GM13977 (cell line): ENCODE results near the gene SAXO1.
"Not testable (repeated sequence)": the region's sequence is repeated elsewhere in the genome, so short reads cannot be mapped to it uniquely, and the experiment has no call there.

Experiments
- DNase-seq: peaks from one replicate; pipeline ENCODE4 v3.0.0; 2012; ENCODE audit warnings: low spot score
- CTCF ChIP-seq: IDR thresholded peaks from 2 replicates; pipeline ENCODE4 v1.5.1; 2012; ENCODE audit warnings: mild to moderate bottlenecking, control low read depth; ENCODE audit not compliant: insufficient read depth; ENCODE audit errors: extremely low read depth, missing control alignments
- in situ Hi-C: fragments of 300-500 bp; cut with MboI; formaldehyde crosslinking; loops from one replicate; pipeline ENCODE4 v1.12.0; 2022; ENCODE audit warnings: low sequenced_read_pairs, low pct_unique_long_range_greater_than_20kb, mixed read lengths, inconsistent platforms; ENCODE audit not compliant: unreplicated experiment

SAXO1 gene

GRCh38 chr9:19027825-19028224, 5.2 kb downstream of the SAXO1 start:
- DNase-seq, result no peak
- no peak for TF ChIP-seq CTCF
- in situ Hi-C loops, result loop anchor here (25.0 kb wide), 1 partner anchor 766 kb away; no protein-coding TSS in a partner anchor

- no peak for DNase-seq
- in situ Hi-C loops, result loop anchor here (25.0 kb wide), 1 partner anchor 764 kb away; no protein-coding TSS in a partner anchor
- no peak for TF ChIP-seq CTCF
Measured at GRCh38 chr9:19026375-19026774, 6.6 kb downstream of the SAXO1 start.

- in situ Hi-C loops, result no loop called here
- no peak for TF ChIP-seq CTCF
- DNase-seq, result no peak
Measured at GRCh38 chr9:19023078-19023477, 9.9 kb downstream of the SAXO1 start.

- no peak for TF ChIP-seq CTCF
- no peak for DNase-seq
- in situ Hi-C loops, result no loop called here
Measured at GRCh38 chr9:19022206-19022605, 10.8 kb downstream of the SAXO1 start.

GRCh38 chr9:19021649-19022048, 11.4 kb downstream of the SAXO1 start:
- in situ Hi-C loops, result not testable (repeated sequence)

GRCh38 chr9:19020886-19021455, 12.0 kb downstream of the SAXO1 start:
- no peak for DNase-seq
- in situ Hi-C loops, result no loop called here
- no peak for TF ChIP-seq CTCF

More at GRCh38 chr9:19021649-19022048, 11.4 kb downstream of the SAXO1 start:
- not testable (repeated sequence) for DNase-seq

- in situ Hi-C loops, result no loop called here
Measured at GRCh38 chr9:19018201-19018600, 14.8 kb downstream of the SAXO1 start.

More at GRCh38 chr9:19018201-19018600, 14.8 kb downstream of the SAXO1 start:
- DNase-seq, result no peak
- no peak for TF ChIP-seq CTCF
